ENCODE results near the gene MRPL17.

DNA sequence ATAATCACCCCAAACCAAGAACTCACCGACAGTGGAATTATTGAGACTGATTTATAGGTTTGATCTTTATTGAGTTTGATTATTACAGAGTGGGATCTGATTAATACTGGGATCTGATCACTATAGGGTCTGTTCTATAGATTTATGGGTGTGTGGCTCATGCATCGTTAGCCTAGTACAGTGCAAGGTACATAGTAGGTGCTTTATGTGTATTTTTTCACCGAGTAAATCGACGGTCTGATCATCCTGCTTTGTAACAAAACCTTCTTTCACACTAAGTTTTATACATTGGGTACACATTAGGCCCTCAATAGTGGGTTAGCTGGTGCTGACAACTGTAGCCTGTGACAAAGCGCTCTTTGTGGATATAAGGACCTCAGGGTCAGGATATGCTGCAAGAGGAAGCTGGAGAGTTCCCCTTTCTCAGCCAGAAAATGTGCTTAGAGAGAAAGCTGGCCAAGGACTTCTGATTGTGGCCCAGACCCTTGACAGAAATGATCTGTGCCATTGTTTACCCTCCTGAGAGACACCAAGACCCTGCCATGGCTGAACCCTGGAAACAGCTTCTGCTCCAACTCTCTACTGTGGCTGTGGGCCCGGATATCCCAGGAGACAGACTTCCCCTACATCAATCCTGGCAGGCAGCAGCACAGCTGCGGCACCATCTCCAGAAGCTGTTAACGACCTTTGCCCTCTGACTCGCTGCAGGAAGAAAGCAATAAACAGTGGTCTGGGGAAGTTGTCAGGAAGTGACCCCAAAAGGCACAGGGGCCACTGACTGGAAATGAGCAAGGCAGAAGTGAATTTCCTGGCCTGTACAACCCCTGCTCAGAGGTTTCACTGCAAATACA is 47.8 kb downstream of the MRPL17 start:
- TF ChIP-seq, protein P1, sequence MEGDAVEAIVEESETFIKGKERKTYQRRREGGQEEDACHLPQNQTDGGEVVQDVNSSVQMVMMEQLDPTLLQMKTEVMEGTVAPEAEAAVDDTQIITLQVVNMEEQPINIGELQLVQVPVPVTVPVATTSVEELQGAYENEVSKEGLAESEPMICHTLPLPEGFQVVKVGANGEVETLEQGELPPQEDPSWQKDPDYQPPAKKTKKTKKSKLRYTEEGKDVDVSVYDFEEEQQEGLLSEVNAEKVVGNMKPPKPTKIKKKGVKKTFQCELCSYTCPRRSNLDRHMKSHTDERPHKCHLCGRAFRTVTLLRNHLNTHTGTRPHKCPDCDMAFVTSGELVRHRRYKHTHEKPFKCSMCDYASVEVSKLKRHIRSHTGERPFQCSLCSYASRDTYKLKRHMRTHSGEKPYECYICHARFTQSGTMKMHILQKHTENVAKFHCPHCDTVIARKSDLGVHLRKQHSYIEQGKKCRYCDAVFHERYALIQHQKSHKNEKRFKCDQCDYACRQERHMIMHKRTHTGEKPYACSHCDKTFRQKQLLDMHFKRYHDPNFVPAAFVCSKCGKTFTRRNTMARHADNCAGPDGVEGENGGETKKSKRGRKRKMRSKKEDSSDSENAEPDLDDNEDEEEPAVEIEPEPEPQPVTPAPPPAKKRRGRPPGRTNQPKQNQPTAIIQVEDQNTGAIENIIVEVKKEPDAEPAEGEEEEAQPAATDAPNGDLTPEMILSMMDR (conservative IDR thresholded peaks at IDR 0.05 in 1 of 2, IDR thresholded peaks at IDR 0.05 in 1 of 2; ENCODE audit: low read depth in 1 of 2, low read length in 2 of 2), result no peak
- TF ChIP-seq EZH2 (IDR thresholded peaks at IDR 0.05; ENCODE audit: low read length, missing control alignments), result no peak

All from fibroblast of lung (primary cell).